Activated CD8-positive, alpha-beta memory T cell treated with anti-CD3 and anti-CD28 coated beads, Interleukin-2, amount 50 U/mL, for 24 hours (primary cell): Measurements from ENCODE around the gene CSAG3.
"Not testable (repeated sequence)": the region's sequence is repeated elsewhere in the genome, so short reads cannot be mapped to it uniquely, and the experiment has no call there.

Source experiments
- DNase-seq: peaks from one replicate; pipeline ENCODE4 v3.0.0-alpha.2; 2020; ENCODE audit errors: extremely low read depth

The CSAG3 gene

GRCh38 chrX:152758918-152759317 is at the start of gene CSAG3:
CSAG3 (plus strand) TSS chrX:152759218.
- DNase-seq, result not testable (repeated sequence)

GRCh38 chrX:152713195-152713594 is 45.8 kb upstream of the CSAG3 start:
- DNase-seq, result not testable (repeated sequence)

GRCh38 chrX:152713815-152714787 is 44.9 kb upstream of the CSAG3 start, which contains the start of gene MAGEA2B:
MAGEA2B (plus strand) TSS chrX:152714628; CDS start chrX:152717107, 2,479 bp downstream.
- DNase-seq, result not testable (repeated sequence)

- DNase-seq, result no peak
Observed at GRCh38 chrX:152725409-152725808, 33.6 kb upstream of the CSAG3 start.

- no peak for DNase-seq
Observed at GRCh38 chrX:152733261-152733975, 25.6 kb upstream of the CSAG3 start, which contains the start of the genes CSAG1 and MAGEA12. CSAG1 (minus strand) TSS chrX:152733721; CDS start chrX:152732460, 1,261 bp downstream. MAGEA12 (plus strand) TSS chrX:152733757; CDS start chrX:152736162, 2,405 bp downstream.

GRCh38 chrX:152734143-152734858 is 24.7 kb upstream of the CSAG3 start:
- DNase-seq, result not testable (repeated sequence)

- no peak for DNase-seq
Observed at GRCh38 chrX:152735101-152735500, 23.9 kb upstream of the CSAG3 start.

- no peak for DNase-seq
Observed at GRCh38 chrX:152735860-152736511, 23.0 kb upstream of the CSAG3 start.

- not testable (repeated sequence) for DNase-seq
Observed at GRCh38 chrX:152736528-152736927, 22.5 kb upstream of the CSAG3 start.

GRCh38 chrX:152738560-152738959 is 20.5 kb upstream of the CSAG3 start:
- DNase-seq, result no peak

- not testable (repeated sequence) for DNase-seq
Observed at GRCh38 chrX:152753686-152754650, 5.0 kb upstream of the CSAG3 start, which contains the start of gene MAGEA2. MAGEA2 (minus strand) TSS chrX:152753842; CDS start chrX:152751363, 2,479 bp downstream.

GRCh38 chrX:152754871-152755270 is 4.1 kb upstream of the CSAG3 start:
- DNase-seq, result not testable (repeated sequence)

- not testable (repeated sequence) for DNase-seq
Observed at GRCh38 chrX:152759544-152759943, 526 bp downstream of the CSAG3 start.

GRCh38 chrX:152761582-152761981 is 2.6 kb downstream of the CSAG3 start:
- DNase-seq, result not testable (repeated sequence)

- not testable (repeated sequence) for DNase-seq
Observed at GRCh38 chrX:152766562-152766961, 7.5 kb downstream of the CSAG3 start.

GRCh38 chrX:152769549-152770289 is 10.7 kb downstream of the CSAG3 start, which contains the start of gene MAGEA6:
MAGEA6 (minus strand) TSS chrX:152769689; CDS start chrX:152767650, 2,039 bp downstream.
- DNase-seq, result not testable (repeated sequence)

- DNase-seq, result not testable (repeated sequence)
Observed at GRCh38 chrX:152787062-152787461, 28.0 kb downstream of the CSAG3 start.

- DNase-seq, result no peak
Observed at GRCh38 chrX:152798945-152799344, 39.9 kb downstream of the CSAG3 start.

GRCh38 chrX:152806035-152806434 is 47.0 kb downstream of the CSAG3 start:
- no peak for DNase-seq
